CD4-positive, alpha-beta T cell treated with Interleukin-1 beta for 1 hour (primary cell): ENCODE measurements around the gene HOXA9.

Experiments used
- DNase-seq, 2 donors: peaks; one replicate each; pipeline ENCODE4 v3.0.0-alpha.2; 2020 to 2022

The HOXA9 gene

DNA sequence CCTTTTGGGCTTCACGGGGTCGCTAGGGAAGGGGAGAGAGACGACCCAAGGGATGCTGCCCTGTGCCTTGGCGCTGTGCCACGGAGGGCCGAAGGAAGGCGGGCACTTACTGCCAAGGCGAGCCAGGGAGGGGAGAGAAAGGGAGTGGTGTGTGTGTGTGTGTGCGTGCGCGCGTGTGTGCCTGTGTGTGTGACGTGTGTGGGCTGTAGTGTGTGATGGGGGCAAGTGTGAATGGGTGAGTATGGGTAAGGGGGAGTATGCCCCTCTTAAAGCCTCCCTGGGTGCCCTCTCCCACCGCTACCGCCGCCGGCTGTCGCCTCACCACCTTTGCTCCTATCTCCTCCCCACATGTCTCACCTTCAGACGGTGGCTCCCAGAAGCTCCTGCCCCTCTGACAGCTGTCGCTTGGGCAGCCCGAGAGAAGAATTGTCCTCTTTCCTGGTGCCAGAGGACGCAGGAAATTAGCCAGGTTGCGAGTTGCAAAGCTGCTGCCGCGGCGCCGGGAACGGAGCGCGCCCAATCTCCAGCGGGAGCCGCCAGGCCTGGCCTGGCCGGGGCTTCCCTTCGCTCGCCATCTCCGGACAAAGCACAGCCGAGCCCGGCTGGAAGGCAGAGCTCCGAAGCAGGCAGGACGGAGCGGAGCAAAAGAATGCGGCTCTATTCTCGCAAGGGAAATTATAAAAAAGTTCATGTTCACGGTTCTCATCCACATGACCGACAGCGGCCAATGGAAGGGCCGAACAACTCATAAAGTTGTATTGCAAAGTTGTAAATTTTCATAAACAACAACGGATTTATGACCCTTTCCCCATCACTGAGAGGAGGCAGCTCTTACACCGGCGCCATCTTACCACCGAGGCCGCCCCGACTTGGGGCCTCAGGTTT, 13.2 kb downstream of the HOXA9 start, which contains the start of gene HOXA3:
TSS of gene HOXA3 (minus strand) at position 653 of the 885 bp plus-strand sequence. CDS start 41,943 bp downstream, outside the sequence.
- DNase-seq: no peak

DNA sequence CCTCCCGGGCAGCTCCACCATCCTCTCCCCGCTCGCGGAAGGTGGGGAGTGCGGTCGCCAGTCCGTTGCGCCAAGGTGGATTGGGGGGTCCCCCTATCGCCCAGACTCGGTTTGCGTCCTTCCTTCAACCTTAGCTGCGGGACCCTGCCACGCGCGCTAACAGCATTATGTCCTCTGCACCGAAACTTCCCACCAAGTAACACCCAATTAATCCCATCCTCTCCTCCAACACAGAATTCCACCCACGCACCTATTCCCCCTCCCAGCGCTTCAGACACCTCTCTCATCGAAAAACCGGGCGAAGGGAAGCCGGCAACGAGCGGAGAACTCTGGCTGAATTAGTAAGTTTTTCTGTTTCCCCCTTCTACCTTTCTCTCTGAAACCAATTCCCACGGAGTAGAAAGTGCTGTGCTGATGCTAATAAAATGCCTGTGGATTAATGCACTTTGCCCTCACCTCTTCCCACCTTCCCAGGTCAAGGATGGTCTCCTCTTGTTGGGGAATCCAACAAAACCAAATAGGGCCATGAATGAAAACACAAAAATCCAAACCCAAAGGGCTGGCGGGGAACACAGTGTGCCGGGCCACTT, 13.9 kb downstream of the HOXA9 start:
- DNase-seq: no peak

DNA sequence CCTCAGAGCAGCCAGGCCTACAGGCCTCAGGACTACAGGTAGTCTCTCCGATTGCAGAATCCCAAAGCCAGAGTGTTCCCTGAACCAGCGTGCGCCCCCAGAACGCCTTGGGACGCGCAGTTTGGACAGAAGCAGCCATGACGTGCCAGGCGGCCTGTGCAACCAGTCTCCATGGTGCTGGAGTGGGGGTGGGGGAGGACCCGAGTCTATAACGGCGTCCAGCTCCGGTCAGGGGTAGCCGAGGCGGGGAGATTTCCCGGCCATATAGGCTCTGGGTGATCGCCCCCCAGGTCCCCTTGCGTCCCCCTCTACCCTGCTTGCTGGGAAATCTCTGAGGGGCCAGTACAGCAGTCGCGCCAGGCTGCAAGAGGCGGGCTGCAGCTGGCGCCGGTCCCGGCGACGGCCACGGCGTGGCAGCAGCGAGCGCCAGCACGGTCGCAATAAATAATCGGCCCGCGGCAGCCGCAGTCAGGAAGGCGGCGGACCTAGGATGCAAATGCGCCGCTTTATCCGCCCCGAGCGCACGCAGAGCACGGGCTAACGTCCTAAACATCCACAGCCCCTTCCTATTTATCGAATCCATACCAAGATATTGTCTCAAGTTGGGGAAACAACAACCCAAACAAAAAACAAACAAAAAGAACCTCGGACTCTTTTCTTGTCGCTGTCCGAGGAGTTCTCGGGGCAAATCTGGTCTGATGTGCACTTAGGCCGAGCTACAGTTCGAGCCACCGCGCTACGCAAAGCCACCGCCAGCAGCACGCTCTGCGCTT, 14.6 kb downstream of the HOXA9 start:
- DNase-seq: peak; percentile 68 to 70

DNA sequence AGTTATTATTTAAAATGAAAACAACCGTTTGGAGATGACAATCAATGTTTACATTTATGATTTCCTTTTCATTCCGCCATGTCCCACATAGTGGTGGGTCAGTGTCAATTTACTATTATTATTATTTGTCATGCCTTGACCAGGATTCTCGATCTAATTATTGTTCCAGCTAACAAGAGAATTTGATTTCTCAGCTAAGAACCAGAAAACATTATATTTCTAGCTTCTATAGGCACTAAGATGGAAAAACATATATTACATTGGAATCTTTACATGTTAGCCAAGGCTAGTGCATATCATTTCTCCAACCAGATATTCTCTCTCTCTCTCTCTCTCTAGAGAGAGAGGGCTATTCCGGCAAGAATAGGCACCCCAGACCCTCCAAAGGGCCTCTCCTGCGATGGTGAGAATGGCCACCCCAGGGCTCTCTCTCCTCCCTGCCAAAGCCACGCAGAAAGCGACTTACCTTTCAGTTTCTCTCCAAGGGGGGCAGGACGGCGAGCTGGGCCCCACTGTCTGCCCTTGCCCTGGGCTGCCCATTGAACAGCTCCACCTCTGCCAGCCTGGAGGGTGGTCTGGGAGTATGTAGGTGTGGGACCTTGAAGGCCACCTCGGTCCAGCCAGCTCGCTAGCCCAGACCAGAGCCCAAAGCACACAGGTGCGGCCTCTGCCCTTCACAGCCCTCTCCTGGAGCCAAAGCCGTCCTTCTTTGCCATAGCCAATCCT, 15.3 kb downstream of the HOXA9 start:
- no peak for DNase-seq

DNA sequence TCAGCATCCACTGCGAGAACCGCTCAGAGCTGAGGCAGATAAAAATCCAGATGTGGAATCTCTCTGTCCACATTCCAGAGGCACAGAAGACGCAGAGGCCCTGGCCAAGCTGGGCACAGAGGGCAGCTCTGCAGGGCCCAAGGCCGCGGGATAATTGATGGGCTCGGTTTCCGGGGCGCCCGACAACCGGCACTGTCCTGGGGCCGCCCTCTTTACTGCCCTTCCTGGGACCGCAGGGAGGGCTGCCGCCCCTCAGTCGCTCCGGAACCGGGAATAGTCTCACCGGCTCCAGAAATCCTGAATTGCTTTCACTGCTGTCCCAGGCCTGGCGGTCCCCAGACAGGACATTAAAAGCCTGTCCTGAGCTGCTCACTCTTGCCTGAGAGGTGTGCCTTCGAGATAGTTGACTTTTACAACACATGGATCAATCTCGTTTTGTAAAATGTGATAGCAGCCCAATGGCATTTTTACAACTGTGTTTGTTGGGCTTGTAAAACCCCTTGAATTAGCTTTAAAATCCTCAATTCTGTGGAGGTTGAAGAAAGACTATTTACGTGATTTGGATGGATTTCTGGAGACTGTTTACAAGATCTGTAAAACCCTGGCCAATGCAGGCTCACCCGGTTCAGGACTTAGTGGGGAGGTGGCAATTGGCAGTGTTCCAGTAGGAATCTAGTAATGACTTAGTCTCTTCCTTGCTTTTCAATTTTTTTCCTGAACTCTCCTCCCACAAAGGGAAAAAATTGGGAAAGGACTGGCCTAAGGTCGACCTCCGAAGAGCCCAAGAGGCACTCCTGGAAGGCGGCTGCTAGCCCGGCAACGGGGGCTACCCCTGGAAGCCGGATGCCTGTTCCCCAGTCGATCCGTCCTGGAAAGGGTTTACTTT, 16.3 kb downstream of the HOXA9 start:
- DNase-seq: no peak

DNA sequence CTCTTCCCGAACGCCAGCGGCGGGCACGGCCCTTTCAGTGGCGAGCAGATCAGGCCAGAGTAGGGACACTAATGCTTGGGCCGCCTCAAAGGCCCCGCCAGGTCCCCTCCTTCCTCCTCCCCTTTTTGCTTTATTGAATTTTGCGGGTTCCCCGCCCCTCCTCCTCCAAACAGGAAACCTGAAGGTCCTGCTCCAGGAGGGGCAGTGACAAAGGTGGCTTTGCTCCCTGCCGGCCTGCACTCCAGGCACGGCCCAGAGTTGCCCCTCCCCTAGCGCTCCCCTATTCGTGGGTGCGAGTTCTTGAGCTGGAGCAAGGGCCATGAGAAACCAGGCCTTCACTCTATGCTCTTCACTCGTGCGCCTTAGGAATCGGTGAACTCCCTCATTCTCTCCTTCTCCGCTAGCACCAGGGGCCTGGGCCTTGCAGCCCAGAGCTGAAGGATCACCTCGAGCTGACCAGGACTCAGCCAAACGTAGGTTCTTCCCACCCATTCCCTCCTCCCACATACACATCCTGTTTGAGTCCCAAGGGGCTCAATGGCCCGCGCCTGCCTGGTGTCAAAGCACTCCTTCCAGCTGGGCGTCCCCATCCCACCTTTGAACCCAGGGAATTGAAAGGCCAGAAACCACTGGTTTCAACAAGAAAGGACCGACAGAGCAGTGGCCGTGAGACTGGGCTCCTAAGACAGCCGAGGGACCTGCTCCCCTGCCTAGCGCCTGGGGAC, 17.1 kb downstream of the HOXA9 start:
- DNase-seq: no peak

DNA sequence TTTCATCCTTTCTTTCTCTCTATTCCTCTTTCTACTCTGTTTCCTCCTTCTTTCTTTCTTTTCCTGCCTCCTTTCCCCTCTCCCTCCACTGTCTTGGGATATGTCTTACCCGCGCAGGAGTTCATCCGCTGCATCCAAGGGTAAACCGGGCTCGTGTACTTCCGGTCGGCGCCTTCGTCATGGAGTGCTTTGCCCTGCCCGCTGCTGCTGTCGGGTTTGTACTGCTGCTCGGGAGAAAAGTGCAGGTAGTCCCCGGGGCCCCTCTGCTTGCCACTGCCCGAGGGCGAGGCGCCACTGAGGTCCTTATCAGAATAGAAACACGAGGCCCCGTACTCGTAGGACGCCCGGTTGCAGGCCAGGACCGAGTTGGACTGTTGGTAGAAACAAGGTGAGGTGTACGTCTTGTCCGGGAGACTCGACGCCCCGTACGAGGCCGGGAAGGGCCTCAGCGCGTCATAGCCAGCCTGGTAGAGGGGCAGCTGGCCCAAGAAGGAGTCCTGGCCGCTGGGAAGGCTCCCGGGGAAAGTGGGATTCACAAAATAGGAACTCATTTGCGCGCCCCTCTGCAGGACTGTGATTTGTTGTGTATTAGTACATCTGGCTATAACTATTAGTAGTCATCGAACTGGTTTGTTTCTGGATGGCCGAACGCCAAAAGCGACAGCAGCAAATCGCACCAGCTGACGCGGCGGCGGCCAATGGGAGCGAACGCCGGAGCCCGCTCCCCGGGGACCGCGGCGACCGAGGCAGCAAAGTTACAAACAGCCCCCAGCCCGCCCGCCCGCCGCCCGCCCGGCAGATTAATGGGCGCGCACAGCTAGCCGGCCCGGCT, 17.9 kb downstream of the HOXA9 start, which contains the start of gene HOXA6:
TSS of gene HOXA6 (minus strand) at position 576 of the 832 bp plus-strand sequence. CDS start at position 551, 25 bp downstream.
- DNase-seq: no peak

DNA sequence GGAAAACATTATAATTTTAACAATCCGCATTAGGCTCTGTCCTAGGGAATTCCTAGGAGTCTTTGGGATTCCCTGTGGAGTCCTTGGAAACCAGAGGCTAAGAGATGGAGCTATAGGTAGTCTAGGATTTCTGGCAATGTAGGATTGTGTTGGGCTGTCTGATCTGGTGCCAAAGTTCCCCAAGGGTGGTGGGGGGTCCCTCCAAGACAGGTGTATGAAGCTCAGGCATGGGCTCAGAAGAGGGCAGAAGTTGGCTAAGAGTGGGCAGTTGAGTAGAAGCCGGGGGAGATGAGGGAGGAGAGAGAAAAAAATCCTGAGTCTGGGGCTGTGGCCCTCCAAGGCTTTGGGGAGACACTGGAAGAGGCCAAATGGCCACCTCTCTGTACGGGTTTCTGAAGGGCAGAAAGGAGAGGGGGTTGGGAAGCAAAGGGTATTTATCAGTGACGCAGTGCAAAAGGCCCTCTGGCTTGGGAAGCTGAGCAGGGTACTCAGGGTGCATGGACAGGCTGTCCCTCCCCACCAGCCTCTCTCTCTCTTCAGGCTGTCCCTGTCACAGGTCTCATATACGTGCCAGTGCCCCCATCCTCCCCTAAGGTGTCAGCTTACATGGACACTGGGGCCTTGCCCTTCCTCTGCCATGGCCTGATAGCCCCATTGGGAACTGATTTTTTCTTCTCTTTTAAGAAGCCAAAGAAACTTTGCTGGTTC, 18.7 kb downstream of the HOXA9 start:
- DNase-seq: no peak

DNA sequence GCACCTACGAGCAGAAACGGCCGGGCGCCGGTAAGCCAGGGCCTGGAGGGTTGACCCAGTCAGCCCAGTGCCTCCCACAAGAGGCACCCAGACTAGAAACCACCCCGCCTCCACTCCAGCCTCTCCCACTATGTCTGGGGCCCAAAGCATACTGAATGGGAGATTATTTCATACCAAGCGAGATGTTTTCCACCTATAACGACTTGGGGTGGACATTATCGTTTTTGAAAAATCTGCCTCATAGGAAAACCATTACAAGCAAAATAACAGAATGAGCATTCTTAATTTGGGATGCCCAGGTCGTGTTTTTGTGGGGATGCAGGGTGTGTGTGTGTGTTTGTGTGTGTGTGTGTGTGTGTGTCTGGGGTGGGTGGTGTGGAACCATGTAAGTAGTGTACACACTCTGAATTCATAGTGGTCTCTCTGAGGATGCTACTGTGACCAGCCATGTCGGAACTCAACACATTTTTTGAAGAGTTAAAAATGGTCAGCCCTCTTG, 19.4 kb downstream of the HOXA9 start:
- DNase-seq: no peak

DNA sequence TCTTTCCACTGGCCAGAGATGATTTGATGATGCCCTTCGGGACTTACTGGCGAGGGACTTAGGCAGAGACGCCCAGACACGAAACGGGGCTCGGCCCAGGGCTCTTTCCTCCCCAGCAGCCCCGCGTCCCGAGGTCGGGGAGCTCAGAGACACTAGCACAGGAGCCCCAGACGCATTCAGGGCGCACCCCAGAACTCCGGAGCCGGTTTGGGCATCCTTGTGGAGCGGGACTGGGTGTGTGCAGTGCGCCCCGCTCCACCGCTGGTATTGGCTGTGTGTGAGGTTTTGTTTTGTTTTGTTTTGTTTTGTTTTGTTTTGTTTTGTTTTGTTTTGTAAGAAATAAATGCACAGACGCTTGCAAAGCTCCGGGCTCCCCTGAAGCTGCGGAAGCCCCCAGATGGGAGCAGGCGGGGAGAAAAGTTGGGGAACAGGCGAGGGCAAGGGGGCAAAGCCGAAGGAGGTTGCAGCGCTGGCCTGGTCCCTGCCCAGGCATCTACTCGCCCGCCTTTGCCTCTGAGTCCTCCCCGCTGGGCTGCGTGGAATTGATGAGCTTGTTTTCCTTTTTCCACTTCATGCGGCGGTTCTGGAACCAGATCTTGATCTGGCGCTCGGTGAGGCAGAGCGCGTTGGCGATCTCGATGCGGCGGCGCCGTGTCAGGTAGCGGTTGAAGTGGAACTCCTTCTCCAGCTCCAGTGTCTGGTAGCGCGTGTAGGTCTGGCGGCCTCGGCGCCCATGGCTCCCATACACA, 20.0 kb downstream of the HOXA9 start:
- no peak for DNase-seq

DNA sequence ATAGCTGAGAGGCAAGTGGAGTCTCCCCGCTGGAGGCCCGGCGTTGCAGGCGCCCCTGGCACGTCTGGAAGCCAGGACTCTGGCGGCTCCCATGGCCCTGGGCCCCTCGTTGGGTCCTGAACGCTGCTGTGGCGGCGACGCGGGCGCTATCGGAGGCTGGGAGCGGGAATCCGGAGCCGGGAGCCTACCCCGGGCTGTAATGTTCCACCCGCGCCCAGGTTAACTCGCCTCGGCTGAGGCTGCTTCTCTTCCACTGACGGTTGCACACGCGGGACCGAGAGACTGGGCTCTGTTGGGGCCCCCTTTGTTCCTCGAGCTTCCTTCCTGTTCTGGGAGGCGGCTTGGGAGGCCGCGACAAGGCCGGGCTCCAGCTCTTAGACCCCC, 20.6 kb downstream of the HOXA9 start:
- DNase-seq: no peak

DNA sequence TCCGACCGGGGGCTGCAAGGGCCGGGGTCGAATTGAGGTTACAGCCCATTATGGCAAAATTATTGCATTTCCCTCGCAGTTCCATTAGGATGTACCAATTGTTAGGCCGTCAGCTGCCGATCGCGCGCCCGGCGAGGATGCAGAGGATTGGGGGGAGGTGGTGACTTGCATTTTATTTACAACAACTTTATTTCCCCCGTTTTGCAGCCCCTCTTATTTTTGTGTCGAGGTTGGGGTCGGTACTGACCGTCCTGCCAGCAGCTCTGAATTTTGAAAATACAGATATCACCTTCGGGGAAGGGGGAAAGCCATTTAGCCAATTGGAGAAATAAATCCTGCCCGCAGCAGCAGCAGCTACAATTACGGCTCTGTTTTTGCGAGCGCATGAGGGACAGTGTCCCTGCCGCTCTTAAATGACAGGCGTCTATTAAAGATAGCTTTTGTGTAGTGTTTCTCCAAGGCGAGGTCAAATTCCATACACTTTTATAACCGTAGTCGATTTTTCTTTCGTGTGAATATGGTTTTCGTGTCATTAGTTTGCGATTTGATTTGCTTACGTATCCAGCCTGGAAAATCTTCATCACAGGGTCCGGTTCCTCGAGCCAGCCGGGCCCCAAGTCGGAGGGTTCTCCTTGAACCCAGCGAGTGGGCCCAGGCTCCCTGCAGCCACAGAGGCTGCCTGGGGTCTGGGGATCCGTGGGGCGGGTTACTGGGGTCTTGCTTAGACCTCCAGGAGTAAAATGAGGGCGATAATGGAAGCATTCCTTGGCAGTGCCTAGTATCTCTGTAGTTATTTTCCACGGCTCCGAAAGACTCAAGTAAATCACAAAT, 21.2 kb downstream of the HOXA9 start:
- DNase-seq: no peak

DNA sequence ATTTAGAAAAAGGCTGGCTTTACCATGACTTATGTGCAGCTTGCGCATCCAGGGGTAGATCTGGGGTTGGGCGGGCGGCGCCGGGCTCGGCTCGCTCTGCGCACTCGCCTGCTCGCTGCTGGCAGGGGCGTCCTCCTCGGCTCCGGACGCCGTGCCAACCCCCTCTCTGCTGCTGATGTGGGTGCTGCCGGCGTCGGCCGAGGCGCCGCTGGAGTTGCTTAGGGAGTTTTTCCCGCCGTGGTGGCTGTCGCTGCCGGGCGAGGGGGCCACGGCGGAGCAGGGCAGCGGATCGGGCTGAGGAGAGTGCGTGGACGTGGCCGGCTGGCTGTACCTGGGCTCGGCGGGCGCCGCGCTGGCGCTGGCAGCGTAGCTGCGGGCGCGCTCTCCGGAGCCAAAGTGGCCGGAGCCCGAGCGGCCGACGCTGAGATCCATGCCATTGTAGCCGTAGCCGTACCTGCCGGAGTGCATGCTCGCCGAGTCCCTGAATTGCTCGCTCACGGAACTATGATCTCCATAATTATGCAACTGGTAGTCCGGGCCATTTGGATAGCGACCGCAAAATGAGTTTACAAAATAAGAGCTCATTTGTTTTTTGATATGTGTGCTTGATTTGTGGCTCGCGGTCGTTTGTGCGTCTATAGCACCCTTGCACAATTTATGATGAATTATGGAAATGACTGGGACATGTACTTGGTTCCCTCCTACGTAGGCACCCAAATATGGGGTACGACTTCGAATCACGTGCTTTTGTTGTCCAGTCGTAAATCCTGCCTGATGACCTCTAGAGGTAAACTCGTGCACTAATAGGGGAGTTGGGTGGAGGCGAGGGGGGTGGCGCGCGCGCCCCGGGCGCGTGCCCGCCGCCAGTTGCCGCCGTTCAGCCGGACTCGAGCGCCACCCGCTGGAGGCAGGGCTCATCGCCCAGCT, 22.1 kb downstream of the HOXA9 start, which contains the start of gene HOXA5:
TSS of gene HOXA5 (minus strand) at position 659 of the 927 bp plus-strand sequence. CDS start at position 585, 74 bp downstream.
- DNase-seq: peak in 1 of 2 donors; percentile 61

DNA sequence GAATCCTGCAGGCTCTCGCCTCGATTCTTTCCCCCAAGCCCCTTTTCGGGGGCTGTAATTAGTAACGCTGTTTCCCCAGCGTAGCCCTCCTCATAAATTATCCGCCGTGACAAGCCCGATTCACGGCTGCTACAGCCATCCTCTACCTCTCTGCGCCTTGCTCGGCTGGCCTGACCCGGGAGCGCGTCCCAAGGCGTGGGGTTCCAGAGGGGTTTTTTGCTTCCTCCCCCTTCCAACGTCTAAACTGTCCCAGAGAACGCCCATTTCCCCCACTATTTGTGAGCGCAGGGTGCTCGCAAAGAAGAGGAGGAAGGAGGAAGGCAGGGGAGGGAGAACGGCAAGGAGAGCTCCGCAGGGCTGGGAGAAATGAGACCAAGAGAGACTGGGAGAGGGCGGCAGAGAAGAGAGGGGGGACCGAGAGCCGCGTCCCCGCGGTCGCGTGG, 22.7 kb downstream of the HOXA9 start:
- no peak for DNase-seq

DNA sequence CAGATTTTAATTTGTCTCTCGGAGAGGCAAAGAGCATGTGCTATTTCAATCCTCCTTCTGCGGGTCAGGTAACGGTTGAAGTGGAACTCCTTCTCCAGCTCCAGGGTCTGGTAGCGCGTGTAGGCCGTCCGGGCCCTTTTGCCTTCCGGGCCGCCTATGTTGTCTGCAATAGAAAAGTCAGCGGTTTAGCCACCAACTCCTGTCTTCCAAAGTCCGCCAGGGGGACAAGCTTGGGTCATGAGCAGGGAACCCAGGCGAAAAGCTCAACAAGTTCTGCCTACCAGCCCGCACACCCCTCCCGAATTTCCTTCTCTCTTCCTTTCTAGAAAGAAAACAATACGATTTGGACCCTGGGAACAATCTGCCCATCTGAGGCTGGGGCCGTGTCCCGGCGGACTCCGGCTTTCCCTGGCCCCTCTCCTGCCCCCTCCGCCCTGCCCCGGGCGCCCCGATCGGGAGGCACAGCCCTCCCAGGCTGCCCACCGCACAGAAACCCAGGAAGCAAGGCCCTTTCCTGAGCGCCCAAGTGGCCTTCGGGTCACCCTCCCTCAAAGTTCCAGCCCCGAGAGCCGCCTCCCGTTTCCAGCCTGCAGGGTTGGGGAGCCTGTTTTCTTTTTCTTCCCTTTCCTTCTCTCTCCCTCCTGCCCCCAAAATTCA, 23.3 kb downstream of the HOXA9 start:
- DNase-seq: no peak
